ENCODE results near the gene EPHA1. TPM values are rescaled to one million over a fixed set of nuclear protein-coding genes. Genes with fewer than 3 reads are reported as not detected.

EPHA1 gene
- total RNA-seq = 10 to 100 TPM in 1 of 2 donors, 1 to 10 TPM in 1; 9.9 to 14.3 TPM

- TF ChIP-seq POLR2A (IDR thresholded peaks at IDR 0.05) = no peak
- TF ChIP-seq CTCF (IDR thresholded peaks at IDR 0.05) = peak; percentile 27 to 71 (median 67)
- 4 to 13% methylated on average over 6 to 36 of the region's 39 CpGs for WGBS, 2 donors
- peak within 1 kb of the TSS; percentile 58 to 93 for H3K4me3 ChIP-seq
- H3K27me3 ChIP-seq = no peaks in the 10 kb centered on the region
- peak within 1 kb of the TSS in 3 of 4 donors; percentile 33 to 69 (median 58) for H3K27ac ChIP-seq
- DNase-seq (peak; percentile 81 to 86 (median 84)), ATAC-seq (peak; percentile 94)
- H3K36me3 ChIP-seq (replicated peaks in 1 of 2; ENCODE audit: insufficient read depth in 1 of 2, low read depth in 2 of 2) = no peaks in the 10 kb centered on the region
- no peaks in the 10 kb centered on the region for H3K9me3 ChIP-seq
- H3K4me1 ChIP-seq = peaks cover 32% of the 10 kb centered on the region
- intact Hi-C loops (cut with DNase I) = no loop called here
Measured at GRCh38 chr7:143408686-143409561, at the start of gene EPHA1. TSS of gene EPHA1 (minus strand) at chr7:143408856. CDS start at chr7:143408805, 51 bp downstream.

DNA sequence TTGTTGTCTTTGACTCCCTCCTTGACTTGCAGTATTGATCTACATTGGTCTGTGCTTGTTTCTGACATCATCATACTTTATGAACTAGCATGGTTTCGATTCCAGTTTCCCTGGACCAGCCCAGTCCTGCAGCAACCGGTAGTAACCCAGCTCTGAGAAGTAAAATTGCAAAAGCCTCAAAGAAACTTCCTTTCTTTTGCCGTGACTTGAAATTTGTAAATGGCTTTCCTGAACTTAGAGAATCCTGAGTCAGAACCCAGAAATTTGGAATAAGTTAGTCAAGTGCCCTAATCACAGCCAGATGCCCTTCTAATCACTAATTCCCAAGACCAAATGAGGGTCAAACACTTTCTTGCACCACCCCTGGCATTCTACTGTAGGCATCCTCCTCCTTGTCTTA is 49.6 kb upstream of the EPHA1 start:
- Histone ChIP-seq H3K9me3 (no peaks in the 10 kb centered on the region), H3K27me3 (no peaks in the 10 kb centered on the region), H3K27ac (no peak overlapping the region), H3K4me1 (no peaks in the 10 kb centered on the region), H3K36me3 (replicated peaks in 1 of 2; ENCODE audit: insufficient read depth in 1 of 2, low read depth in 2 of 2) (no peaks in the 10 kb centered on the region), H3K4me3 (no peak overlapping the region)
- DNase-seq (peak in 1 of 4 donors; percentile 4), ATAC-seq (no peak)
- TF ChIP-seq CTCF (IDR thresholded peaks at IDR 0.05) (no peak), POLR2A (IDR thresholded peaks at IDR 0.05) (no peak)
- 72 to 81% methylated on average over 3 of the region's 3 CpGs for WGBS, 2 donors
- intact Hi-C loops (cut with DNase I) = no loop called here

DNA sequence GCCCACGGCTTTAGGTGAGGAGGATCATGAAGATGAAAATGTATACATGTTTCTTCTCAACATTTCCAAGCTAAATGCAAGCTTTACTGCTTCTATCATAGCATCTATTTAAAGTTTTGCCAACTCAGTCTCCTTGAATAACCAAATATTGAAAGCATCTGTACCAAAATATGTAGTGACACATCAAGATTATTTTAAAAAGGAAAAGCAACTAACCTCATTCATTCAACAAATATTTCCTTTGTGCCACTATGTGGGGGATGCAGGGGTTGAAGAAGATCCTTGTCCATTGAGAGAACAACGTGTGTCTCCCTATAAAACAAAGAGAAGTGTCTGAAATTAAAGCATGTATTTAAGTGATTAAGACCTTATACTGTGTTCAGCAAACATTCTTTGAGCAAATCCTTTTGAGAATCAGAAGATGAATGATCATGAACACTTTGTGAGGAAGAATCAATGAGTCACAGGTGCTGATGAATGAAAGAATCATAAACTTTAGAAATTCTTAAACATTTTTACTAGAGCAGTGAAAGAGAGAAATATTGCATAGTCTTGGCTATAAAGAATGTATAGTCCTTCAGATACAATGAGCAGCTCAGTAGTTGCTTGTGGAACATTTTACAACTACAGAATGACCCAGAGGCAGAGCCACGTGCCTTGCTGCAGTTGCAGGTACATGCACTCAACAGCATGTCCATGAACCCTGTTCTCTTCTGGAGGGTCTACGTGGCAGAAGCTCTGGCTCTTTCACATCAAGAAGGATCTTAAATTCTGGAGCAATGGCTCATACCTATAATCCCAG is 48.5 kb upstream of the EPHA1 start:
- no peak for DNase-seq
- intact Hi-C loops (cut with DNase I) = no loop called here
- H3K27ac ChIP-seq = no peak overlapping the region
- H3K27me3 ChIP-seq = no peaks in the 10 kb centered on the region
- H3K9me3 ChIP-seq = no peaks in the 10 kb centered on the region
- H3K36me3 ChIP-seq (replicated peaks in 1 of 2; ENCODE audit: insufficient read depth in 1 of 2, low read depth in 2 of 2) = no peaks in the 10 kb centered on the region
- no peak for TF ChIP-seq CTCF (IDR thresholded peaks at IDR 0.05)
- no peak for ATAC-seq
- no peaks in the 10 kb centered on the region for H3K4me1 ChIP-seq
- WGBS, 2 donors = 42 to 60% methylated on average over 4 of the region's 4 CpGs
- H3K4me3 ChIP-seq = no peak overlapping the region

DNA sequence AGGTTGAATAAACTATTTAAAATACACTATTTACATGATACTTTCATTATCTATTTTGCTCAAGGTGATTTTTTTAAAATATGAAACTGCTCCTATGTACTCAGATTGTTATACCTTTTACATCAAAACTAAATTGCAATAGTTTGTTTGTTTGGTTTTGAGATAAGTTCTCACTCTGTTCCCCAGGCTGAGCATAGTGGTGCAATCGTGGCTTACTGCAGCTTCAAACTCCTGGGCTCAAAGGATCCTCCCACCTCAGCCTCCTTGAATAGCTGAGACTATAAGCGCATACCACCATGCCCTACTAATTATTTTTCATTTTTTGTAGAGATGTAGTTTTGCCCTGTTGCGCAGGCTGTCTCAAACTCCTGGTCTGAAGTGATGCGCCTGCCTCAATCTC is 47.3 kb upstream of the EPHA1 start:
- H3K4me3 ChIP-seq = no peak overlapping the region
- intact Hi-C loops (cut with DNase I) = no loop called here
- no peaks in the 10 kb centered on the region for H3K4me1 ChIP-seq
- no peaks in the 10 kb centered on the region for H3K27me3 ChIP-seq
- WGBS, 2 donors = 82 to 91% methylated on average over 4 of the region's 4 CpGs
- TF ChIP-seq POLR2A (IDR thresholded peaks at IDR 0.05) (no peak), CTCF (IDR thresholded peaks at IDR 0.05) (no peak)
- H3K36me3 ChIP-seq (replicated peaks in 1 of 2; ENCODE audit: insufficient read depth in 1 of 2, low read depth in 2 of 2) = no peaks in the 10 kb centered on the region
- DNase-seq (no peak), ATAC-seq (no peak)
- H3K27ac ChIP-seq = no peak overlapping the region
- H3K9me3 ChIP-seq = no peaks in the 10 kb centered on the region

Measured in body of pancreas (tissue), 4 donors.